Fibroblast of the conjunctiva (primary cell): ENCODE measurements around the gene APBA2.

ENCODE experiments used
- DNase-seq: peaks from one replicate; pipeline ENCODE4 v3.0.0-alpha.2; 2010; ENCODE audit warnings: low read depth

The APBA2 gene

DNA sequence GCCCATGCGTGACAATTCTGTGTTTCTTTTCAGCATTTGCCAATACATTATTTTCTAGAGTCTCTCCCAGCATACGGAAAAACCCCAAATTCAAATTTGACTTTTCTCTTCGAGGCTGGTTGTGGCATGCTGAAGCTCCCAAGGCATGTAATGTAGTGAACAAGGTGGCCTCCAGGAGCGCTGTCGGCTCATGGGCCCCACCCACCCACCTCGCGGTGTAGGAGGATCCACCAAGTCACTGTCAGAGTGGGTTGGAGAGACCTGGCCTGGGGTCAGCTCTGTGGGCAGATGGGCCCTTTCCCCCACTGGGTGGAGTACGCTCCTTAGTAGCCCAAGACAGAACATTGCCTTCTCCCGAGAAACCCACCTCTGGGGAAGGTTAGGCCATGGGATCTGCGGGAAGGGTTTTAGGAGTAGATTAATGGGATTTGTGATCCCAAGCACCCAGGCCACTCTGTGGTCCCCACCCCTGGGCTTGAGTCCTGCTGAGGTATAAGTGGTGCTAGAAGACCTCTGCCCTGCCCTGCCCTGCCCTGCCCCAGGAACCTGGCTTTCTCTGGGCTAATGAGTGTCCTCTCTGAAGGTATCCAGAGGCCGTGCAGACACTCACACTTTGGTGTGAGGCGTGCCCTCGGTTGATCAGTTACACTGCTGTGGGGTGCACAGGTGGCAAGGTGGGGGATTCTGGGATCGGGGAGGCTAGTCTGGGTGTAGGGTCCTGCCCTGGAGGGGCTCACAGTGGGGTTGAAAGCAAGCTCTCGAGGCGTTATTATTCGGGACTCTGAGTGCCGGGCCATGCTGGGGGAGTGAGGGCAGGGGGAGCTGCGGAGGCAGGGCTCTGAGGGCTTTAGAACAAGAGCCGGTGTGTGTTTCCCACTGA is 97.9 kb downstream of the APBA2 start:
- no peak for DNase-seq

DNA sequence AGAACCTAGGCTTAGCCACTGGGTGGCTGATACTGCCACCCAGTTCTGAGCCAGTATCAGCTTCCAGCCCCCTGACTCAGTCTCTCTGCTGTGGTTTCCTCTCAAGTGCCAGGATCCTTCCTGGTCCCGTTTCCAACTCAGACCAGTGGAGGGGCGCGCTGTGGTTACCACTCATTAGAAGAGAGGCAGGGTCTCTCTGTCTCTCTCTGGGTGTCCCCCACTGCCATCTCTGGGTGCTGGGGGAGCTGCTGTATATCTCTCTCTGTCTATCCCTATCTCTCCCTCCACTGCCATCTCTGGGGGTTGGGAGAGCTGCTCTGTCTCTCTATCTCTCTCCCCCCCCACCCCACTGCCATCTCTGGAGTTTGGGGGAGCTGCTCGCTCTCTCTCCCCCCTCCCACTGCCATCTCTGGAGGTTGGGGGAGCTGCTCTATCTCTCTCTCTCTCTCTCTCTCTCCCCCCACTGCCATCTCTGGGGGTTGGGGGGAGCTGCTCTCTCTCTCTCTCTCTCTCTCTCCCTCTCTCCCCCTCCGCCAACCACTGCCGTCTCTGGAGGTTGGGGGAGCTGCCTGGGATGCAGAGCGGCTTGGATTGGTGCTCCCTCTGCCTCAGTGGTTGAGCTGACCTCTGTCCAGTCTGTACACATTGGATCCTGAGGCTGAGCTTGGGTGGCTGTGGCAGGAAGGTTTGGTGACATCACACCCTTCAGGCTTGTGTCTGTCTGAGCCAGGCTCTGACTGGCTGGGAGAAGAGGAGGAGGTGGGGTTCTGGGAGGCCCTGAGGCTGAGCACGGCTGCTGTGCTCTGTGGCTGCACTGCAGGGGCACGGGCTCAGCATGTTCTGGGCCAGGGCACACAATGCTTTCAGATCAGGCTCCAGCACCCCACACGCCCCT is 98.9 kb downstream of the APBA2 start:
- DNase-seq = no peak

DNA sequence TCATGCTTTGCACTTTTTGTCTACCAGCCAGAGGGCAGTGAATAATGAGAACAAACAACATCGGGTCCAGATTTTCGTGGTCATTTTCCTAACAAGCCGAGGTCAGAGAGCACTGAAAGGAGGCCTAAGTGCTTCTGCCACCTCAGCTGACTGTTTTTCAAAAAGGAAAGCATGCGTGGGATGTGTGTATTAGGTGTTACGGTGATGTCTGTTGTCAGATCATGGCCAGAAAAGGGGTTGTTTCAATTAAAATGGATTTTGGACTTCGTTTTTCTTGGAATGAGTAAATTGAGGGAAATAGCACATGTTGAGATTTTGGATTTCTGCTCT is 99.5 kb downstream of the APBA2 start:
- no peak for DNase-seq

DNA sequence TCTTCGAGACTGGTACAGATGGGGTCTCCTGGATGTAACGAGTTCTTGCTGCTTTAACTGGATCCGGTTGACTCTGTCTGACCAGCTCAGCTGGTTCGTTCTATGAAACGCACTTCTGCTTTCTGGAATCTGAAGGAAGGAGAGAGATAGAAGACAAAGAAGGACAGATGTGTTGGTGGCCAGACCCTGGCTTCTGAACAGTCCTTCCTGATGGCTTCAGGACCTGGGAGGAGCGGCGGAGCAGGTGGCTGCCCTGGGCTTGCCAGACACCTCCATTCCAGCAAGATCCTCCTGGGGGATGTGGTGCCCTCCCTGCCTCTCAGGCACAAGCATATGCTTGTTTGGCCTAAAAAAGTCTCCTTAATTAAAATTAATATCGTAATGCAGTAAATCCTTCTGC is 99.9 kb downstream of the APBA2 start:
- no peak for DNase-seq

DNA sequence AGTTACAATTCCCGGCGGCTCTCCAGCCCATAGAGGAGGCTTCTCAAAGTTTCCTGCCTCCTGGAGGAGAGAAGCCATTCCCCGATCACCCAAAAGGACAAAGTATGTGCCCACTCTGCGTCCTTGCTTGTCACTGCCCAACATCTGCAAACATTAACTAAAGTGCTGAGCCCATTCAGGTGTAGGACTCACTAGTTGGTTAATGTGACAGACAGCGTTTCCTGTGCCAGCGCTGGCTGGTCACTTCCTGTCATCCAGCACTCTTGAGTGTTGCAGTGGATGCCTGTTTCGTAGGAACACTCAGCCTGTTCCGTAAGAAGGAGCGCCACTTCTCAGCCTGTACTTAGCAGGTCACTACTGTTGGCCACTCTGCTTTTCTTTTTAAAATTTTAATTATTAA is 100.3 kb downstream of the APBA2 start:
- DNase-seq = no peak

DNA sequence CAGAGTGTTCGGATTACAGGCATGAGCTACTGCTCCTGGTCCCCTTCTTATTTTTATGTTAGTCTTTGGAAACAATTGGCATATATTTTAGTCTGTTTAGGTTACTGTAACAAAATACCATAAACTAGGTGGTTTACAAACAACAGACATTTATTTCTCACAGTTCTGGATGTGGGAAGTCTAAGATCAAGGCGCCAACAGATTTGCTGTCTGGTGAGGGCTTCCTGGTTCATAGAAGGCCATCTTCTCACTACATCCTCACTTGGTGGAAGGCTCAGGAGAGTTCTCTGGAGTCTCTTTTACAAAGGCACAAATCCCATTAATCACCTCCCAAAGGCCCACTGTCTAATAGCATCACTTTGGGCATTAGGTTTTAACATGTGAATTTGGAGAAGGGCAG is 101.0 kb downstream of the APBA2 start:
- no peak for DNase-seq

DNA sequence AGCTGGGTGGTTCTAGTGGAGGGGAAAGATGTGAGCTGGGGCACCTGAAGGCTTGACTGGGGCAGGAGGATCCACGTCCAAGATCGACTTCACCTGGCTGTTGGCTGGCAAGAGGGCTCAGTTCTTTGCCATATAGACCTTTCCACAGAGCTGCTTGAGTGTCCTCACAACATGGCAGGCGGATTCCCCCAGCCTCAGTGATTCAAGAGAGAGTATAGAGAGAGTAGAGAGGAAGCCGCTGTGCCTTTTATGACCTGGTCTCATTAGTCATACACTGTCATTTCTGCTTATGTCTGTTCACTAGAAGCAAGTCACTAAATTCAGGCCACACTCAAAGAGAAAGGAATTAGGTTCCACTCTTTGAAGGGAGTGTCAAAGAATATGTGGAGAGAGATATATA is 101.6 kb downstream of the APBA2 start:
- DNase-seq = no peak

DNA sequence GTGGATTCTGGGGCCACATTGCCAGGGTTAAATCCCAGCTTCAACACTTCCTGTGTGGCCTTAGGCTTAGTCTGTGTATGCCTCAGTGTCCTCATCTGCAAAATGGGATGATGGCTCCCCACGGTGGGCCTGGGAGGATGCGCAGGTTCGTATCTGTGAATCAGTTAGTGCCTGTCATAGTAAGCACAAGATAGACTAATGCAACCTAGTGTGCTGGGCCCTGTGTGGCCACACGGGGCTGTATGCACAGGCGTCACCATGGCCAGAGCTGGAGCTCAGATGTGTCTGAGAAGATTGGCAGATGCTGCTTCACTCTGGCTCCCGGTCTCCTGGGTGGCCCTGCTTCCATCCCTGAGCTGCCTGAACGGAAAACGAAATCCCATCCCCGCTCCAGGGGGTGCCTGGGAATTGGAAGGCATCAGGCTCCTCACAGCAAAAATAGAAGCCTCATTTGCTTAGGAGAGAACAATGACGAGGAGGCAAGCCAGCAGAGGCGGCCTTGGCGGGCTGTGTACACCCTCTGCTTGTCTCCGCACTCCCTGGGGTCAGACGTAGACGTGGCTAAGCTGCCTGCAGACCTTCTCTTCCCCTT is 103.6 kb downstream of the APBA2 start:
- DNase-seq = no peak

DNA sequence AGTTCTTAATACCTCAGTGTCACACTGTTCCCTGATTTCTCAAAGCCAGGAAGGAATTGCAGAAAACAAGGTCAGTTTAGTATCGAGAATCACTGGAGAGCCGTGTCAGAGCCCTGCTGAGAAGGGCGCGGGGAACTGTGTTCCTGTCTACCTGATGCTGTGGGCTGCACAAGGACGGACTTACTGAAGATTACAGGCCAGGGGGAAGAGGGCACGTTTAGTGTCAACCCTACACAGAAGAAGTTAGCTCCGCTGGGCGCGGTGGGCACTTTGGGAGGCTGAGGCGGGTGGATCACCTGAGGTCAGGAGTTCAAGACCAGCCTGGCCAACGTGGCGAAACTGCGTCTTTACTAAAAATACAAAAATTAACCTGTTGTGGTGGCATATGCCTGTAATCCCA is 104.1 kb downstream of the APBA2 start:
- DNase-seq = no peak

DNA sequence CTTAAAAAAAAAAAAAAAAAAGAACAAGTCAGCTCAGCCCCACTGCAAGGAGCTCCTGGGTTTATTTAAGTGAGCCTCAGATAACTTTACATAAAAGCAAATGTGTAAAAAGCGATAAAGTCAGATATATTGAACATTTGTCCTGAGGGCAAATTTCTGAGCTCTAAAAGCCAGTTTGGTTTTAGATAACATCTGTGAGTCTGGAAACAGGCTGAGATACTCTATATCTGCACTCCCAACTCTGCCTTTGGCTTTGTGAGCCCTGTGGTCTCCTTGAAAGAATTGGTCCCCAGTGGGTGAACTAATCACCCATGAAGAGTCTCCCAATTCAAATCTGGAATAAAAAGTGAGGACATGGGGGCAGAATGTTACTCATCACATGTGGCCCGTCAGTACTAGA is 104.6 kb downstream of the APBA2 start:
- DNase-seq = no peak

DNA sequence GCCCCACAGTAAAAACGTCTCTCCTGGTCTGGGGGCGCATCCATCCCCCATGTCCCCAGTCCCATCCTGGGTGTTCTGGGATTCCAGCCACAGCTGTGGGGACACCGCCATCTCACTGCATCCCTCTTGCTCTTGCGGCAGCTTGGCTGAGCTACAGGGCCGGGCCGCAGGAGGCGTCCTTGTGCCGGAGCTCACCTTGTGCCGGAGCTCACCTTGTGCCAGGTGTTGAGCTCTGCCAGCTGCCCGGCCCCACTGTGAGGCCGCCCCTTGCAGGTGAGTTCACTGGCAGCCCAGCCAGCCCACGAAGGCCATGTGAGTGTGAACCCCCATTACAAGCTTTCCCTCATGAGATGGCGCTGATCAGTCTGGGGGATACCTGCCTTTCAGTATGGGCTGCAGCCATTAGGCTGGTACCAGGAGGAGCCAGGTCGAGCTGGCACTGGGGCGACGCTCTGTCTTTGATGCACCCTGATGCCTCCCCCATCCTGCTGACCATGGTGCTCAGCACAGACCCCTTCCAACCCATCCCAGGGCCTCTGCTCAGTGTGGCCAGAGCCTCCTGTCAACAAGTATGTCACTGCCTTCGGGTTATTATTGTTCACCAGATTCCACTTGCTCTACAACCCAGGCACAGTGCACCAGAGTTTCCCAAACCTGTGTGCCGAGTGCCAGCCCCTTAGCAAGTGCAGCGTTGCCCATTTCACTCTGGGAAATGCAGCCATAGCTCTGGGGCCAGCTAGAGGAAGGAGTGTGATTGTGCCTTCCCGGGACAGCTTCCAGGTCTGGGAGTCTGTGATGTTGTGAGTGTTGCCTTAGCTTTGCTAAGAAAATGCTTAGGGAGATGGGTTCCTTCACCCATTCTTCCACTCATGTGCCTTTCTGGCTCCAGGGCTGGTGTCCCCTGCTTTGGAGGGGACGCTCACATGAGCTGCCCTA is 105.7 kb downstream of the APBA2 start:
- no peak for DNase-seq

DNA sequence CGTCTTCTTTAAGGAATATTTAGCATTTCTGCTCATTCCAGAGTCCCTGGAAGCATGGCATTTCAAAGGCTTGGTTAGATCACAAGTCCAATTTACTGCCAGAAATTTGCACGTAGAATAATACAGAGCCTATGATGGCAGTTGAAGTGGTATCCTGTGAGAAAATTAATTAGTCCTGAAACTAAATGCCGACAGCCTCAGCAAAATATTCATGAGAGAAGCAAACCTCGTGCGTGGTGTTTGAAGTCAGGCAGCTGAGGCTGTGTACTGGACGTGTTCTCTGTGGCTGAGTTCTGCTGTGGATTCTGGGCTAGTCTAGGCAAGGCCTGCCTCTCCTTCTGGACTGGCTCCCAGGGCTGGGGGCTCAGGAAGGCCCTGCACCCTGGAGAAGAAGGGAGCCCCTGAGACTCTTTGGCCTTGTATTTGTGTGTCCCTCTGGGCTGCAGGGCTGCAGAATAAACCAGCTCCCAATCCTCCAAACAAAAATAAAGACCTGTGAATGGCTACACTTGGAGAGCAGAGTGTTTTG is 106.6 kb downstream of the APBA2 start:
- DNase-seq = no peak

DNA sequence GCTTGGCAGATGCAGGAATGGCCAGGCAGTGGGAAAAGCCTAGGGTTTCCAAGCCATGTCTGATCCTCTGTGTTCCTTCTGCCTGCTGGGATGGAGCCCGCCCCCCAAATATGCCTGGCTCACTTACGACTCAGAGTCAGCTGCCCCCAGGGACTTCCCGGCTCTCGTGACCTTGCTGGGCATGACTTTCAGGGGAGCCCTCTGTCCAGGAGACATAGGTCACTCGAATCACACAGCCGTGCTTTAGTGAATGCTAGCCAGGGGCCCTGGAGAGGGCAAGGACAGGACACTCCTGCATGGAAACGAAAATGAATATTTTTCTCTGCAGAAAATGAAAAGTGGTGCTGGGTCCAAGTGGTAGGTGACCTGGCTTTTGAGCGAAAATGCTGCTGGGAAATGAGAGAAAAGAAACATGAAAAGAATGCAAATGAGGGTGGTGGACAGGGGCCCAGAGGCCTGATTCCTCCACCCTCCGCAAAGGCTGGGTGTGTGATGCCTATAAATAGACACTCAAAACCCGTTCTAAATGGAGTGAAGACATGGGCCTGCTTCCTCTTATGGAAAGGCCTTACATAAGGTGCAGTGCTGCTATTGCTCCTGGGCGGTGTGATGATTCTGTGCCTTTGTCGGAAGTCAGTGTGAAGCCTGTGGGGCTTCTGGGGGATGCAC is 107.4 kb downstream of the APBA2 start:
- no peak for DNase-seq

DNA sequence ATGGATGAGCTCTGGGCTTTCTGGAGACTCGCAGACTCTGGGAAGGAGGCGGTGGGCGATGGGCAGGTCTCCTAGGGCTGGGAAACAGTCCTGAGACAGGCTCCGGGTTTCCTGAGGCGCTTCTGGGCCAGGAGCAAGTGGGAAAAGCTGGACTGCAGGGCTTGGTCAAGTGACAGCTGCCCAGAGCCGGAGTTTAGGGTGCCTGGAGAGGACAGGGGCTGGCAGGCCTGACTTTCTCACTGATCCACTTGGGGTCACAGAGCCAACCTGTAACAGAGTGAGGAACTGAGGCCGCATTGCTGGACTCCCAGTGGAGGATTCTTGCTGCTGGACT is 107.9 kb downstream of the APBA2 start:
- no peak for DNase-seq

DNA sequence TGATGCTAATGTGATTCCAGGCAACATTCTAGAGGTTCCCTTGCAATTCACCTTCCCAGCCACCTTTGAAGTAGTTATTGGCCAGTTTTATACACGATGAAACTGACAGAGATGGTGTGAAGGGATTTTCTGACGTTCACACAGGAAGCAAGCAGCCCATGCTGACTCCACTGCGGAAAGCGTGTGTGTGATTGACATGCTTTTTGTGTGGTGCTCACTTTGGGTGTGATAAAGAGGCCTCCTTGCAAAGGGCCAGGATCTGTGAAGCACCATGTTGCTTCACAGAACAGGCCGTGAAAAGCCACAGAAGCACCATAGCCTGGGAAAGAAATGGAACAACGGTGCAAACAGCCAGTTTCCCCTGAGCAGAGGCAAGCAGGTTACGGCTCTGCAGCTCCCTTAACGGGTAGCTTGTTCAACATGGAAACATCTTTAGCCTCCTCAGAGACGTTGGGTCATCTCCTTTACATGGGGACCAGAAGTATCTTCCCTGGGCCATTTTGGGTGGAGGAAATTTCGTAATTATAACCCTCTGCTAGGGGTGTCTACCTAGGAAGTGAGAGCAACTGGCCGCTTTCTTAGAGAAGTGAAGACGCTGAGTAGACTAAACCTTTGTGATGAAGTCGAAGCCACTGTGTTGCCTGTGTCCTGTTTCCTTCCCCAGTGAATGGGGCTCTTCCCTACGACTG is 108.5 kb downstream of the APBA2 start:
- no peak for DNase-seq

DNA sequence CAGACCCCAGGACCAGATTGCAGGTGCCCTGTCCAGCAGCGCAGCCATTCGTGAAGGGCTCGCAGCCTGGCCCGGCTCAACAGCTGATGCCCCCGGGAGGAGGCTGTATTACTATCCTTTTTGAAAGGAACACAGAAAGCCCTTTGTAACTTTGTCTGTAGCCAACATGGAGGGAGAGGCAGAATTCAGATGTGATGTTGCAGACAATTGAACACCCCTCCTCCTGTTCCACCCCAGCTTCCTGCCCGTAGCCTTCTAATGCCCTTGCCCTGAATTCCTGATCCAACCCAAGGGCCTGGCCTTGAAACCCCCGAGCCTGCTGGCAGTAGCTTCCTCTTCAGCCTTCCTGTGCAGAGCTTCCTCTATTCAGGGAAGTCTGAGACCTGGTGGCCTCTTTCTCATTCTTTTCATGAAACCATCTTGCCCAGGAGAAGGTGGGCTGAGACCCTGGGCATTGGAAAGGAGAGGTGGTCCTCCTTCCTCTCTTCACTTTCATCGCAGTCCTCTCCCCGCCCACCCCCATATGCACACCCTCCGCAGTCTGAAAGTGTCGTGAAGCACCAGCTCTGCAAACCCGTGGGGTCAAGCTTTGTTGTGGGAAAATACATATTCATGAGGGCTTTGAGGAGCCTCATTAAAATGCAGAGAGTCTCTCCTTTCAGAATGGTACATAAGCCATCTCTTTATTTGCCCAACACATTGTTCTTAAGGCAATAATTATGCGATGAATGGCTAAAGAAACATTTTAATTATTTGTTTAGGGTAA is 109.2 kb downstream of the APBA2 start:
- no peak for DNase-seq

DNA sequence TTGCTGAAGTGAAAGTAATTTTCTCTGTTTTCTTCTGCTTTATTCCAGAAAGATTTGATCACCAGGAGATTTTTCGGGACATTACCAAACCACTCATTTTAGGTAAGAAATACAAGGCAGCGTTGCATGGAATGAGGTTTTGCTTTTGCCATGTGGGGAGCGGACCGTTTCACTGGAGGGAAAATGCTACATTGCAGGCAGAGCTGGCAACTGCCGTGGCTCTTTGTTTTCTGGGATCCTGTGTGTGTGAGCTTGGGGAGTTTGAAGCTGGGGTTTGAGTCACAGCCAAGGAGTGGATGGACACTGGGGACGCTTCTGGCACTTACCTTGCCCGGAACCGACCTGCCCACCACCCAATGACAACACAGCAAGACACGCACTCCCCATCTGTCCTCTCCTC is 109.9 kb downstream of the APBA2 start:
- DNase-seq = no peak

DNA sequence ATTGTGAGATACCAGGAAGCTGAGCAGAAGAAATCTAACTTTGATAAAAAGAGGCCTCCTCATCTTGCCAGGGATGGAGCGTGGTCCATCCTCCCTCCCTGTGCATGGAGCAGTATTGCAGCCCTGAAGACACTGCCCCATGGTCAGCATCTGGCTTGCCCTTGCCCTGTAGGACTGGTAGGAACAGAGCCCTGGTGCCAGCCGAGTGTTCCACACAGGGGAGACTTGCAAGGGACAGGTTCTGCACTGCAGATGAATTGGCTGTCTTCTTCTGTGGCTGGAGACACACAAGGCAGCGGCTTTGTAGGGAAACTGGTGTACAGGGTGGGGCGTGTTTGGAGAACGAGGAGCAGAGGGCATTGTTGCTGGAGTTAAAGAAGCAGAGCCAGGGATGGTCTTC is 110.5 kb downstream of the APBA2 start:
- no peak for DNase-seq

DNA sequence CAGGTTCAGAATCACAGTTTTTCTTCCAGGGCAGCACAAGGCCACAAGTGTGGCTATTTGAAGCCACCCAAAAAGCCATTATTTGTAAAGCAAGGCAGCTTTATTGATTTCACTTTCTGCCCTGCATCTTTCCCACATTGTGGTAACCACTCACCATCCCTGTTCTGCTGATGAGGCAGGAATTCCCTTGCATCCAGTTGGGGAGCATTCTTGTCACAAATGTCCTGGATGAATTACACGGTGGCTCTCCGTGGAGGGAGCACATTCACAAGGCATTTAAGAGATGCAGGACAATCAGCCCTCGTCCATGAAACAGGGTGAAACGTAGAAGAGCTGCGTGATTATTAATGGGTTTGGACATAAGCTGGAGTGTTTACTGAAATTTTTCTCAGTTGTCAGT is 111.2 kb downstream of the APBA2 start:
- DNase-seq = no peak

DNA sequence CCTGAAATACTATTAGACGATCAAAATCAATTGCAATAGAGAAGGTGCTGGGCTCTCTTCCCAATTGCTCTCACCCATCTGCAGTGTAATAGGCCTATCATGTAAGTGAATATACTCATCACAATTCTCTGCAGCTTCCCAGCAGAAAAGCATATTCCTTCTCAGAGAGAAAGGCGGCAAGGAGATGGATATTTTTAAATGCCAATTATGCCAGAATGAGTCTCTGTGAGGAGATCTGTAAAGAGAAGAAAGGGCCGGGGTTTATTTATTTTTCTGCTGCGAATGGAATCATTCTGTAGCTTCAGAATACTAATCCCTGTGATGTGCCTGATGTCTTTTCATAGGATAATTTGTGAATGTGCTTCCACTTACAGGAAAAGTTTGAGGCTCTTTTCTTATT is 112.0 kb downstream of the APBA2 start:
- no peak for DNase-seq
